Activated CD4-positive, alpha-beta T cell treated with anti-CD3 and anti-CD28 coated beads, Interleukin-2, amount 10 ng/mL, durations not matched to agents 7 days and 5 days (primary cell): ENCODE measurements around the gene CACNA1A. TPM values are rescaled to one million over a fixed set of nuclear protein-coding genes. Genes with fewer than 3 reads are reported as not detected.
"Not testable (repeated sequence)": the region's sequence is repeated elsewhere in the genome, so short reads cannot be mapped to it uniquely, and the experiment has no call there.

Source experiments
- CTCF ChIA-PET: fragments of 350-600 bp; sonication (Branson Sonifier 250); formaldehyde crosslinking; loops from one replicate; lab custom pipeline; 2021; ENCODE audit warnings: antibody characterized with exemption; lab: Charles Lee
- POLR2A ChIA-PET: fragments of 350-600 bp; sonication (Branson Sonifier 250); formaldehyde crosslinking; loops from one replicate; lab custom pipeline; 2021; ENCODE audit warnings: antibody characterized with exemption; lab: Charles Lee
- DNase-seq: peaks from one replicate; pipeline ENCODE4 v3.0.0-alpha.2; 2020
- H3K27ac Mint-ChIP-seq: one replicate; pipeline ENCODE4 v1.8.0; 2021; ENCODE audit warnings: mild to moderate bottlenecking, moderate library complexity, mixed read lengths
- H3K27me3 Mint-ChIP-seq: one replicate; pipeline ENCODE4 v1.8.0; 2021; ENCODE audit warnings: mixed read lengths
- H3K36me3 Mint-ChIP-seq: one replicate; pipeline ENCODE4 v1.8.0; 2021; ENCODE audit warnings: low read depth, mixed read lengths
- H3K4me1 Mint-ChIP-seq: one replicate; pipeline ENCODE4 v1.8.0; 2021; ENCODE audit warnings: mixed read lengths
- H3K4me3 Mint-ChIP-seq: one replicate; pipeline ENCODE4 v1.8.0; 2021; ENCODE audit warnings: mild to moderate bottlenecking, moderate library complexity, mixed read lengths
- H3K9me3 Mint-ChIP-seq: one replicate; pipeline ENCODE4 v1.8.0; 2021; ENCODE audit warnings: mixed read lengths
- total RNA-seq, 2 experiments: library from RNA; stranded (reverse); gene quantifications; one replicate each; pipeline ENCODE4 v1.2.3, GENCODE V29; 2021

Gene CACNA1A
- total RNA-seq, 2 experiments from 2014 or later, result 0.82 to 1.3 TPM

DNA sequence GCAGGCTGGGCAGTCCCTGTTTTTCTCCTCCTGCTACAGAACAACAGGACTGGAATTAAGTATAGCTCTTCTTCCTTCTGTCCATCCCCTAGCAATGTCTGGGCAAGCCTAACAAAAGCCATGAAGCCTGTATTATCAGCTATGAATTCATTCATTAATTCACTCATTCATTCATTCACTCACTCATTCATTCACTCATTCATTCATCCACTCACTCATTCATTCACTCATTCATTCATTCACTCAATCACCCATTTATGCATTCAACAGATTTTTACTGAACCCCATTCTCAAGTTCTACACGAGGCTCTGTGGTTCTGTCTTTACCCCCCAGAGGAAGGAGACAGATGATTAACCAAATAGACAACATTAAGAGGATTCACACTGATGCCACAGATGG is 69.9 kb downstream of the CACNA1A start:
- Mint-ChIP-seq H3K4me1 (no peaks in the 10 kb centered on the region), H3K27me3 (no peaks in the 10 kb centered on the region), H3K27ac (no peak overlapping the region), H3K4me3 (no peak overlapping the region), H3K9me3 (peaks cover 8% of the 10 kb centered on the region), H3K36me3 (no peaks in the 10 kb centered on the region)
- ChIA-PET CTCF (no interaction called here), POLR2A (no interaction called here)
- no peak for DNase-seq

DNA sequence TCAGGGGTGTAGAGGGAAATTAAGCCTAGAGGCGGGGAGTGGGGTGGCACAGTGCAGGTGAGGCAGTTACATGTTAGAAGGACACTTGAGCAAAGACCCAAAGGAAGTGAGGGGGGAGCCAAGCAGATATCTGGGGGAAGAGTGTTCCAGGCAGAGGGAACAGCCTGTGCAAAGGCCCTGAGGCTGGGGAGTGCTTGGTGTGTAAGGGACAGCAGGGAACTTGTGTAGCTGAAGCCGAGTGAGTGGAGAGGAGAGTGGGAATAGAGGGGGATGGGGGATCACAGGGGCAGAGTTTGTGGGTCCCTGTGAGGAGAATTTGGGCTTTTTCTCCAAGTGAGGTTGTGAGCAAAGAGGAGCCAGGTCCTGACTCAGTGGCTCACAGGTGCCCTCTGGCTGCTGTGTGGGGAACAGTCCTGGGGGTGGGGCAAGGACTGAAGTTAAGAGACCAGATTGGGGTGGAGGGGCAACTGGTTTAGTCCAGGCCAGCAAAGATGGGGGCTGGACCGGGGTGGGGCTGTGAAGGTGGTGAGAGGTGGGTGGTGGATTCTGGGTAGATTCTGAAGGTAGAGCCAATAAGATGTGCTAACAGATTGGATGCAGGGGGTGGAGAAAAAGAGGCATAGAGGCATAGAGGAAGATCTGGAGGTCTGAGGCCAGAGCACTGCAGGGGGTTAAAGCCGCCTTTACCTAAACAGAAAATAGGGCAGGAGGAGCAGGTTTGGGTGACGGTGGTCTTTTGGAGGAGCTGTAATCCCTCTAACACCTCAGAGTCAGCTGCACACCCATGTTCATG is 75.3 kb downstream of the CACNA1A start:
- CTCF ChIA-PET, result interaction anchor here (0.9 to 1.7 kb wide), 2 partner anchors 11 to 153 kb away, joined by 3 to 4 read pairs; no protein-coding TSS in a partner anchor
- Mint-ChIP-seq H3K27ac (no peak overlapping the region), H3K4me1 (no peaks in the 10 kb centered on the region), H3K36me3 (no peaks in the 10 kb centered on the region), H3K4me3 (no peak overlapping the region), H3K27me3 (no peaks in the 10 kb centered on the region), H3K9me3 (peaks cover 5% of the 10 kb centered on the region)
- POLR2A ChIA-PET, result no interaction called here
- peak; percentile 62 for DNase-seq

DNA sequence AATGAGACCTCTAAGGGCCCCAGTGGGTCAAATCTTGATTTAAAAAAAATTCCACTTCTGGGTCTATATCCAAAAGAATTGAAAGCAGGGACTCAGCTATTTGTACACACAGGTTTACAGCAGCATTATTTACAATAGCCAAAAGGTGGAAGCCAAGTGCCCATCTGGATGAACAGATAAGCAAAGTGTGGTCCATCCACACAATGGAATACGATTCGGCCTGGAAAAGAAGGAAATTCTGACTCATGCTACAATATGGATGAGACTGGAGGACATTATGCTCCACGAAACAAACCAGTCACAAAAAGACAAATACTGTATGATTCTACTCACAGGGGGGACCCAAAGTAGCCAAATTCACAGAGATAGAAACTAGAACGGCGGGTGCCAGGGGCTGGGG is 76.7 kb downstream of the CACNA1A start:
- POLR2A ChIA-PET, result no interaction called here
- Mint-ChIP-seq H3K27ac (no peak overlapping the region), H3K27me3 (no peaks in the 10 kb centered on the region), H3K9me3 (peaks cover 8% of the 10 kb centered on the region), H3K4me1 (no peaks in the 10 kb centered on the region), H3K4me3 (no peak overlapping the region), H3K36me3 (no peaks in the 10 kb centered on the region)
- no peak for DNase-seq
- CTCF ChIA-PET, result interaction anchor here (0.9 kb wide), 1 partner anchor 80 kb away, joined by 3 read pairs; no protein-coding TSS in a partner anchor

DNA sequence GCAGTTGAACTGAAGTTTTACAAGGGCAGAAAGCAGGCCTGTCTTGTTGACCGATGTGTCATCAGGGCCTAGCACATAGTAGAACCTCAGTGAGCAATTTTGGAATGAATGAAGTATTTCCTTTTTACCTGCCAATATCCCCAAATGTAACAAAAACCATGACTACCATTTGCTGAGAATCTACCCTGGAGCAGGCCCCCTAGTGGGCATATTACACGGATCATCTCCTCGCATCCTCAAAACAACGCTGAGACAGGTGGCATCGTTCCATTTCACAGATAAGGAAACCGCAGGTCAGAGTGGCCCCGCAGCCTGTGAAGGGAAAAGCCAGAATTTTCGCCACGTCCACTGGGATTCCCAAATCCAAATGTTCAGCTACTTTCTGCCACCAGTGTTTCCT is 77.9 kb downstream of the CACNA1A start:
- CTCF ChIA-PET, result no interaction called here
- no peaks in the 10 kb centered on the region for H3K36me3 Mint-ChIP-seq
- POLR2A ChIA-PET, result no interaction called here
- DNase-seq, result peak; percentile 9
- H3K27me3 Mint-ChIP-seq, result no peaks in the 10 kb centered on the region
- no peaks in the 10 kb centered on the region for H3K4me1 Mint-ChIP-seq
- no peak overlapping the region for H3K4me3 Mint-ChIP-seq
- H3K9me3 Mint-ChIP-seq, result peaks cover 13% of the 10 kb centered on the region
- H3K27ac Mint-ChIP-seq, result no peak overlapping the region

DNA sequence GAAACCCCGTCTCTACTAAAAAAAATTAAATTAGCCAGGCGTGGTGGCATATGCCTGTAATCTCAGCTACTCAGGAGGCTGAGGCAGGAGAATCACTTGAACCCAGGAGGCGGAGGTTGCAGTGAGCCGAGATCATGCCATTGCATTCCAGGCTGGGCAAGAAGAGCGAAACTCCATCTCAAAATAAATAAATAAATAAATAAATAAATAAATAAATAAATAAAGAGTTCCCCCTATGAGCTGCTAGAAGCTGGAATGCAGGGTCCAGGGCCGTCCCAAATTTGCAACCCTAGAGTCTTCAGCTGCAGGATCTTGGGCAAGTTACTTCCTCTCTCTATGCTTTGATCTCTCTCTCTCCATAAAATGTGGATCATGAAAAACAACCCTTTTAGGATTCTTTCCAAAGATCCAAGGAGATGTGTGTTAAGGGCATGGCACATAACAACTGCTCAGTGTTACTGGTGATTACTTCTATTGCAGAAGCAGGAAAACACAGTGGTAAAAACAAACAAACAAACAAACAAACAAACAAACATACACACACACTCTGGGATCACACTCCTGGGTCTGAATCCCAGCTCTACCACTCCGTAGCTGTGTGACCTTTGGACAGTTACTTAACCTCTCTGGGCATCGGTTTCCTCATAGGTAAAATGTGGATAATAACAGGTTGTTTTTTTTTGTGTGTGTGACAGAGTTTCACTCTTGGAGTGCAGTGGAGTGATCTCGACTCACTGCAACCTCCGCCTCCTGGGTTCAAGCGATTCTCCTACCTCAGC is 78.8 kb downstream of the CACNA1A start:
- Mint-ChIP-seq H3K4me1 (no peaks in the 10 kb centered on the region), H3K36me3 (no peaks in the 10 kb centered on the region), H3K4me3 (no peak overlapping the region), H3K9me3 (peaks cover 21% of the 10 kb centered on the region), H3K27ac (no peak overlapping the region), H3K27me3 (no peaks in the 10 kb centered on the region)
- DNase-seq, result no peak
- ChIA-PET POLR2A (no interaction called here), CTCF (interaction anchor here (0.6 kb wide), 1 partner anchor 192 kb away, joined by 3 read pairs; no protein-coding TSS in a partner anchor)

DNA sequence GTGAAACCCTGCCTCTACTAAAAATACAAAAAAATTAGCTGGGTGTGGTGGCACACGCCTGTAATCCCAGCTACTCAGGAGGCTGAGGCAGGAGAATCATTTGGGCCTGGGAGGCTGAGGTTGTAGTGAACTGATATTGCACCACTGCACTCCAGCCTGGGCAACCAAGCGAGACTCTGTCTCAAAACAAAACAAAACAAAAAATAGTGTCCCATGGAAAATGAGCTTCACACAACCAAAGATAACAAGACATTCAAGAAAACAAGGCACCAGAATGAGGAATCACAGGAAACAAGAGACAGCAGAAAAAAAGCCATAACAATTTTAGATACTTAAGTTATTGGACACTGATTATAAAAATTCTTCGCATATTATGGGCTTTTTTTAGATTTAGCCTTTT is 80.4 kb downstream of the CACNA1A start:
- H3K27me3 Mint-ChIP-seq, DNase-seq, H3K4me1 Mint-ChIP-seq, H3K4me3 Mint-ChIP-seq, H3K36me3 Mint-ChIP-seq, POLR2A ChIA-PET, CTCF ChIA-PET, H3K27ac Mint-ChIP-seq: not testable (repeated sequence)
- H3K9me3 Mint-ChIP-seq, result peaks cover 27% of the 10 kb centered on the region

DNA sequence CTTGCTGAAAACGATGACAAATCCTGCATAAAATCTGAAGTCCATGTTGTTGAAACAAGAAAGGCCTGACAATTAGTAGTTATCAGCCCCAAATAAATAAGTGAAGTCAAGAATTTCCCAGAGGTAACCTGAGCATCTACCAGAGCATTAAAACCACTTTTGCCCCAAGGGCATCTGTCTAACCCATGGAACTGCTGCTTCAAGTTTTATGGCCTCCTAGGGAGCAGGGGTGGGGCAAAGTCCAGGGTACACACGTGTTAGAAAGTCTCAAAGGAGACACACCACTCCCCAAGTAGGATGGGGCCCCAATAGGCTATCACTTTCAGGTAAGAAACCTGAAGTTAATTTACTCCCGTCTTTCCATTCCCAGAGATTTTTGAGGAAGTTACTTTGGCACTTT is 81.1 kb downstream of the CACNA1A start:
- ChIA-PET CTCF (interaction anchor here (0.6 kb wide), 1 partner anchor 11 kb away, joined by 3 read pairs; no protein-coding TSS in a partner anchor), POLR2A (no interaction called here)
- no peak overlapping the region for H3K27ac Mint-ChIP-seq
- no peaks in the 10 kb centered on the region for H3K36me3 Mint-ChIP-seq
- no peak for DNase-seq
- peaks cover 33% of the 10 kb centered on the region for H3K9me3 Mint-ChIP-seq
- H3K4me3 Mint-ChIP-seq, result no peak overlapping the region
- H3K4me1 Mint-ChIP-seq, result no peaks in the 10 kb centered on the region
- no peaks in the 10 kb centered on the region for H3K27me3 Mint-ChIP-seq

DNA sequence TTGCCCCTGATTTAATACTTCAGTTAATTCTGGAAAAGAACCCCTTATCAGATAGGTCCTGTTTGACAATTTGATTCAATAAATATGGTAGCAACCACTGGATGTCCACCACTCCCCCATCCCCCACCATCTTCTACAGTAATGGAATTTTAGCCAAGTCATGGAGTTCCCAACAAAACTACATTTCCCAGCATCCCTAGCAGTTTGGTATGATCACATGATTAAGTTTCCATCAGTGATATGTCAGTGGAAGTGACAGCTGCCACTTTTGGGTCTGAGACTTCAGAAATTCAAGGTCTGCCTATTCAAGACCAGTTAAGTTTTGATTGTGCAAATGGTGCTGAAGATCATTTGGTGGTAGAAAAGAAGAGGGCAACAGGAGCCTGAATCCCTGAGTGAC is 85.5 kb downstream of the CACNA1A start:
- ChIA-PET POLR2A (no interaction called here), CTCF (no interaction called here)
- no peak overlapping the region for H3K27ac Mint-ChIP-seq
- DNase-seq, result no peak
- H3K4me3 Mint-ChIP-seq, result no peak overlapping the region
- no peaks in the 10 kb centered on the region for H3K27me3 Mint-ChIP-seq
- no peaks in the 10 kb centered on the region for H3K4me1 Mint-ChIP-seq
- H3K9me3 Mint-ChIP-seq, result peaks cover 27% of the 10 kb centered on the region
- H3K36me3 Mint-ChIP-seq, result no peaks in the 10 kb centered on the region

DNA sequence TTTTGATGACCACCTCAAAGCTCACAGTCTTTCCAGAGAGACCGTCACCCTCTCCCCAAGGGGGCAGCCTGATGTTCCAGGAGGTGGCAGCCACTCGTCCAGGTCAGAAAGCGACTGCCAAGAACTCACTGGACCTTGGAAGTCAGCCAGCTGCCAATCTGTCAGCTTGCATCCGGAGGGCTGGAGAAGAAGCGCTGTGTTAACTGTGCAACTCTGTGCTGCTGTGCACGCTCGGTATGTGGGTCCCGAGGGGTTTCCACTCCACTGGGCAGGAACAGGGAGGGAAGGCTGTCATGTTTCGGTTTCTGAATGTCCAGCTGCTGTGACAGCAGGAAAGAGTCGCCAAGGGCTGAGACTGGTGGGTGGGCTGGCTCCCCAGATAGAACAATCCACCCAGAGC is 89.2 kb downstream of the CACNA1A start:
- POLR2A ChIA-PET, result no interaction called here
- Mint-ChIP-seq H3K27me3 (no peaks in the 10 kb centered on the region), H3K27ac (no peak overlapping the region), H3K9me3 (peaks cover 8% of the 10 kb centered on the region), H3K4me1 (no peaks in the 10 kb centered on the region), H3K4me3 (no peak overlapping the region), H3K36me3 (no peaks in the 10 kb centered on the region)
- CTCF ChIA-PET, result no interaction called here
- no peak for DNase-seq

DNA sequence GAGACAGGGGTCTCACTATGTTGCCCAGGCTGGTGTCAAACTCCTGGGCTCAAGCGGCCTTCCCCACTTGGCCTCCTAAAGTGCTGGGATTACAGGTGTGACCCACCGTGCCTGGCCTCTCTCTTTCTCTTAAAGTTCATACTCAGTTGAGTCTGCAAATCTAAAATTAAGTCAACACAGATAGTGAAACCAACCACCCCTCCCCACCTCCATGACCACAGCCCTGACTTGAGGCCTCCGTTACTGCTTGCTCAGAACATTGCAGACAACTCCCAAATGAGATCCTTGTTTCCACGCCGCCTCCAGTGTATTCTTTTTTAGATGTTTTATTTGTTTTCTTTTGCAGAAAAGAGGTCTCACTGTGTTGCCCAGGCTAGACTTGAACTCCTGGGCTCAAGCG is 94.4 kb downstream of the CACNA1A start:
- Mint-ChIP-seq H3K27ac (no peak overlapping the region), H3K4me3 (no peak overlapping the region), H3K4me1 (no peaks in the 10 kb centered on the region), H3K36me3 (no peaks in the 10 kb centered on the region), H3K27me3 (no peaks in the 10 kb centered on the region), H3K9me3 (no peaks in the 10 kb centered on the region)
- CTCF ChIA-PET, result interaction anchor here (0.7 kb wide), 1 partner anchor 42 kb away, joined by 3 read pairs; no protein-coding TSS in a partner anchor
- DNase-seq, result no peak
- POLR2A ChIA-PET, result no interaction called here

DNA sequence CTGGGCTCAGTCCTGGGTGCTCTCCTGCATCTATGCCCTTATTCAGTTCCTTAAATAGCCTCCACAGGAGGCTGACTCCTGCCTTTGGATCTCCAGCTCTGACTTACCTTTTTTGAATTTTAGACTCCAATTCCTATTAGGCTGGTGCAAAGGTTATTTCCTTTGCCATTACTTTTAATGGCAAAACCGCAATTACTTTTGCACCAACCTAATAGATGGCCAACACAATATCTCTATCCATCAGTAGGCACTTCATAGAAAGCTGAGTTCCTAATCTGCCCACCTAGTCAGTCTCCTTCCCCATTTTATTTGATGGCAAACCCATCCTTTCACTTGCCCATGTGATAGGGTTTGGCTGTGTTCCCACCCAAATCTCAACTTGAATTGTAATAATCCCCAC is 95.3 kb downstream of the CACNA1A start:
- Mint-ChIP-seq H3K4me1 (no peaks in the 10 kb centered on the region), H3K27me3 (no peaks in the 10 kb centered on the region), H3K27ac (no peak overlapping the region), H3K36me3 (no peaks in the 10 kb centered on the region), H3K4me3 (no peak overlapping the region), H3K9me3 (no peaks in the 10 kb centered on the region)
- DNase-seq, result no peak
- ChIA-PET CTCF (interaction anchor here (0.6 to 0.7 kb wide), 2 partner anchors 43 to 158 kb away, joined by 3 to 4 read pairs; no protein-coding TSS in a partner anchor), POLR2A (no interaction called here)

DNA sequence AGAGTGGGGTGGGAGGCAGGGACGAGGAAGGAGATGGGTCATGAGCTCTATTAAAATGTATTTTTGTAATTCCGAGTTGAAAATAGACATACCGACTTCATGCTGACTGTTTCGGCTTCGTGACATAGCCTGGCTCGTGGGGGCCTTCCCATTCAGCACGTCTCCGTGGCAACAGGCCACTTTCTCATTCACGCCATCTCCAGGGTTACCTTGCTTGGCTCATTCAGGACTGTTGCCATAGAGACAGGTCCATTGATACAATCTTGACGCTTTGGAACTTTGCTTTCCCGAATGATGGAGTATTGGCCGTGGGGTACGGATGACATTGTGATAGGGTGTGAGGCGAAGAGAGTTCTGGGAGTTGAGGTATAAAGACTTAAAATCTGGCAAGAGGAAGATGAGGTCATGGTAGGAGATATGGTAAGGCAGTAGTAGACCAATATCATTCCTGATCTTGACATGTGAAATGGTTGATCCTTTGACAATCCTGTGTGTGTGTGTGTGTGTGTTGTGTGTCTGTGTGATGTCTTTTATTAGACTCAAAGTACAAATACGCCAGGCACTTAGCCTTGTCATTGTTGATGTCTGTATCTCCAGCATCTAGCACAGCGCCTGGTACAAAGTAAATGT is 97.3 kb downstream of the CACNA1A start:
- no peaks in the 10 kb centered on the region for H3K36me3 Mint-ChIP-seq
- no peak overlapping the region for H3K4me3 Mint-ChIP-seq
- DNase-seq, result no peak
- CTCF ChIA-PET, result no interaction called here
- no peaks in the 10 kb centered on the region for H3K27me3 Mint-ChIP-seq
- H3K4me1 Mint-ChIP-seq, result no peaks in the 10 kb centered on the region
- POLR2A ChIA-PET, result no interaction called here
- H3K9me3 Mint-ChIP-seq, result no peaks in the 10 kb centered on the region
- no peak overlapping the region for H3K27ac Mint-ChIP-seq

DNA sequence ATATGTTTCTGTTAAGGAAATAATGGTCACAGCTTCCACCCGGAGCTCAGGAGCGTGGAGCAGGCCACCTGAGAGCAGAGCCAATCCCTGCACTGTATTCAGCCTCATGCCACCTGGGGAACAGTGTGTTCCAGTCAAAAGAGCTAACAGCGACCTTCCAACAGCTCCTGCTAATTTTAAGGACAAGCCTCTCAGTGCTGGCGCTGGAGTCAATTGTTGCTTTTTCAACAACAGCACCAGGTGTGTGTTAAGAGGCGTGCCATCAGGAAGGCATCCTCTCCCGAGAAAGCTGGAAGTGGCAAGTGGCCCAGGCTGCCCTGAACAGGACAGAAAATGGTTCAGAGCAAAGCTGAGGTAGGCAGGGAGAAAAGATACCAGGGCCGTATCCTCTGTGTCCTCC is 102.0 kb downstream of the CACNA1A start:
- ChIA-PET CTCF (no interaction called here), POLR2A (no interaction called here)
- no peaks in the 10 kb centered on the region for H3K9me3 Mint-ChIP-seq
- H3K36me3 Mint-ChIP-seq, result no peaks in the 10 kb centered on the region
- no peak overlapping the region for H3K27ac Mint-ChIP-seq
- no peaks in the 10 kb centered on the region for H3K4me1 Mint-ChIP-seq
- no peak overlapping the region for H3K4me3 Mint-ChIP-seq
- H3K27me3 Mint-ChIP-seq, result no peaks in the 10 kb centered on the region
- DNase-seq, result no peak
